BLaER1 treated with 17β-estradiol and CSF1 and Interleukin-3, amounts not matched to agents 10 nM and 100 nM (cell line): ENCODE data around the gene SBNO2.

Source experiments
- H3K27ac ChIP-seq, 11 experiments: shearing (Covaris generic); formaldehyde crosslinking; 2 replicates each; pipeline ENCODE4 v1.8.1; 2022
- H3K27me3 ChIP-seq, 11 experiments: shearing (Covaris generic); formaldehyde crosslinking; 2 replicates each; pipeline ENCODE4 v1.8.1; 2022
- H3K36me3 ChIP-seq, 11 experiments: shearing (Covaris generic); formaldehyde crosslinking; 2 replicates each; pipeline ENCODE4 v1.8.1; 2022
- H3K4me1 ChIP-seq, 10 experiments: shearing (Covaris generic); formaldehyde crosslinking; 2 replicates each; pipeline ENCODE4 v1.8.1; 2022
- H3K4me2 ChIP-seq, 11 experiments: shearing (Covaris generic); formaldehyde crosslinking; 2 replicates each; pipeline ENCODE4 v1.8.1; 2022
- H3K4me3 ChIP-seq, 10 experiments: shearing (Covaris generic); formaldehyde crosslinking; 2 replicates each; pipeline ENCODE4 v1.8.1; 2022
- H3K9ac ChIP-seq, 11 experiments: shearing (Covaris generic); formaldehyde crosslinking; 2 replicates each; pipeline ENCODE4 v1.8.1; 2022
- H3K9me3 ChIP-seq, 11 experiments: shearing (Covaris generic); formaldehyde crosslinking; replicated peaks in 1 of 11; 2 replicates each; pipeline ENCODE4 v1.8.1; 2022
- H4K20me1 ChIP-seq, 11 experiments: shearing (Covaris generic); formaldehyde crosslinking; 2 replicates each; pipeline ENCODE4 v1.8.1; 2022
- Cebpa-rat ChIP-seq, 11 experiments: shearing (Covaris generic); IDR thresholded peaks; 2 replicates each; pipeline ENCODE4 v1.8.1; 2022

SBNO2 gene

DNA sequence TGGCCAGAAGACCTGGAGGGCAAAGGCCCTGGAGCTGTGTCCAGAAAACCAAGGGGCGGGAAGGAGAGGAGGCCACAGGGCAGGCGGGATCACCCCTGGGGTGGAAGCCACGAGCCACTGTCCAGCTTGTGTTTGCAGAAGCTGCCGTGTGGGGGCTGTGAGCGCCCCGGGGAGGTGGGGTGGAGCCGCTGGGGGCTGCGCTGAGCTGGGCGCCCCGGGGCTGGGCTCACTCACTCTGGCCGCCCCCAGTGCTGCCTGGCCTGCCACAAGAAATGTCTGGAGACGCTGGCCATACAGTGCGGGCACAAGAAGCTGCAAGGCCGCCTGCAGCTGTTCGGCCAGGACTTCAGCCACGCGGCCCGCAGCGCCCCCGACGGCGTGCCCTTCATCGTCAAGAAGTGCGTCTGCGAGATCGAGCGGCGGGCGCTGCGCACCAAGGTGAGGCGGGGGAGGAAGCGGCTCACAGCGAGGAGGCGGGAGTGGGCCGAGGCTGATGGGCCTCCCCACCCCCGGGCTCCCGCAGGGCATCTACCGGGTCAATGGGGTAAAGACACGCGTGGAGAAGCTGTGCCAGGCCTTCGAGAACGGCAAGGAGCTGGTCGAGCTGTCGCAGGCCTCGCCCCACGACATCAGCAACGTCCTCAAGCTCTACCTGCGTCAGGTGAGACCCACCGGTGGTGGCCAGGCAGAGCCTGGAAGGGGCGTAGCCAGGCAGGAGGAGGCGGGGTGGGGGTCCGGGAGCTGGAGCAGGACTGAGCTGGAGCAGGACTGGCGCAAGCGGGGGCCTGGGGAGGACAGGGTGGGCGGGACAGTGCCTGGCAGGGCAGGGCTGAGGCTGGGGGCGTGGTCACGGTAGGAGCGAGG, 92.5 kb downstream of the SBNO2 start:
- peak overlapping the region in 1 of 11 experiments; percentile 26; a peak in 1 of 22 replicates for H3K9ac ChIP-seq
- TF ChIP-seq Cebpa-rat (IDR thresholded peaks at IDR 0.05), result no peak

DNA sequence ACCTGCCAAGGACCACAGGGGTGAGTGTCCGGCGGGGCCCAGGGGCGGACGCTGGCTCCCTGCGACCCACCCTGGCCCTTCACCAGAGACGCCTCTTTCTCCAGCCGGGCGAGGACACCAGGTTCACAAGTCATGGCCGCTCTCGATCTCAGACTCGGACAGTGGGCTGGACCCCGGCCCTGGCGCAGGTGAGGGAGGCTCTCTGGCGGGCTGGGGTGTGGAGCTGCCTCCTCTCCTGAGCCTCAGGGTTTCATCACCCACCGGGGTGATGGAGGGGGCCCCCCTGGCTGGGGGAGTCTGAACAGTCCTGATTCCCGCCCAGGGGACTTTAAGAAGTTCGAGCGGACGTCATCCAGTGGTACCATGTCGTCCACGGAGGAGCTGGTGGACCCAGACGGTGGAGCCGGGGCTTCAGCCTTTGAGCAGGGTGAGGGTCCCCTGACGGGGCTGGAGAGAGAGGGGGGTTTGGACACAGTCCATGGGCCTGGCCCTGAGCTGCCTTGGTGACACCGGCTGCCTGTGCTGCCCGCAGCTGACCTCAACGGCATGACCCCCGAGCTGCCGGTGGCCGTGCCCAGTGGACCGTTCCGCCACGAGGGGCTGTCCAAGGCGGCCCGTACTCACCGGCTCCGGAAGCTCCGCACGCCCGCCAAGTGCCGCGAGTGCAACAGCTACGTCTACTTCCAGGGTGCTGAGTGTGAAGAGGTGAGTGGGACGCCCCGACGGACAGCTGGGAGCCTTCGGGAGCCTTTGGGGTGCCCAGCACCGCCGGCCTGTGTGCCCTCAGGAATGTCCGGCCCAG, 93.5 kb downstream of the SBNO2 start:
- Histone ChIP-seq H3K4me2 (no peak overlapping the region), H3K36me3 (peaks cover 89 to 100% (median 94%) of the 10 kb centered on the region in 11 experiments), H3K4me1 (peaks cover 28 to 89% (median 57%) of the 10 kb centered on the region in 10 experiments), H4K20me1 (peaks cover 73 to 100% (median 96%) of the 10 kb centered on the region in 11 experiments), H3K27ac (no peak overlapping the region), H3K9me3 (no peaks in the 10 kb centered on the region), H3K9ac (peak overlapping the region in 2 of 11 experiments; percentile 17 to 26; a peak in 1 of 22 replicates), H3K4me3 (no peak overlapping the region), H3K27me3 (no peaks in the 10 kb centered on the region)
- no peak for TF ChIP-seq Cebpa-rat (IDR thresholded peaks at IDR 0.05)

More for the DNA sequence above, 92.5 kb downstream of the SBNO2 start:
- Histone ChIP-seq H3K4me1 (peaks cover 23 to 89% (median 55%) of the 10 kb centered on the region in 10 experiments), H3K4me2 (peak overlapping the region in 3 of 11 experiments; percentile 4 to 19 (median 12); a peak in 3 of 22 replicates), H4K20me1 (peaks cover 79 to 100% (median 96%) of the 10 kb centered on the region in 11 experiments), H3K27me3 (no peaks in the 10 kb centered on the region), H3K9me3 (no peaks in the 10 kb centered on the region), H3K27ac (no peak overlapping the region), H3K36me3 (peaks cover 89 to 100% (median 94%) of the 10 kb centered on the region in 11 experiments), H3K4me3 (no peak overlapping the region)

DNA sequence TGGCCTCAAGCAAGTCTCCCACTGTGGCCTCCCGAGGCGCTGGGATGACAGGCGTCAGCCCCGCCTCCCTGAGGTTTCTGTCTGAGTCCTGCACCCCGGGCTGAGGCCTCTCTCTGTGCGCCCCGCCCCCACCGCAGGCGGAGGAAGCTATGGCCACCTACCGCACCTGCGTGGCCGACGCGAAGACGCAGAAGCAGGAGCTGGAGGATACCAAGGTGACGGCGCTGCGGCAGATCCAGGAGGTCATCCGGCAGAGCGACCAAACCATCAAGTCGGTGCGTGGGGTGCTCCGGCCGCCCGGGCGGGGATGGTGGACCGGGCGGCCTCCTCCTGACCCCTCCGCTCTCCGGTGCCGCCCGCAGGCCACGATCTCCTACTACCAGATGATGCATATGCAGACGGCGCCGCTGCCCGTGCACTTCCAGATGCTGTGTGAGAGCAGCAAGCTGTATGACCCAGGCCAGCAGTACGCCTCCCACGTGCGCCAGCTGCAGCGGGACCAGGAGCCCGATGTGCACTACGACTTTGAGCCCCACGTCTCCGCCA, 94.4 kb downstream of the SBNO2 start:
- peaks cover 86 to 99% (median 93%) of the 10 kb centered on the region in 11 experiments for H3K36me3 ChIP-seq
- no peak for TF ChIP-seq Cebpa-rat (IDR thresholded peaks at IDR 0.05)
- H3K27ac ChIP-seq, result no peak overlapping the region
- H3K27me3 ChIP-seq, result no peaks in the 10 kb centered on the region
- H3K4me2 ChIP-seq, result no peak overlapping the region
- H3K9ac ChIP-seq, result no peak overlapping the region
- no peaks in the 10 kb centered on the region for H3K9me3 ChIP-seq
- H3K4me1 ChIP-seq, result peaks cover 36 to 88% (median 60%) of the 10 kb centered on the region in 10 experiments
- H4K20me1 ChIP-seq, result peaks cover 73 to 99% (median 94%) of the 10 kb centered on the region in 11 experiments
- H3K4me3 ChIP-seq, result no peak overlapping the region

DNA sequence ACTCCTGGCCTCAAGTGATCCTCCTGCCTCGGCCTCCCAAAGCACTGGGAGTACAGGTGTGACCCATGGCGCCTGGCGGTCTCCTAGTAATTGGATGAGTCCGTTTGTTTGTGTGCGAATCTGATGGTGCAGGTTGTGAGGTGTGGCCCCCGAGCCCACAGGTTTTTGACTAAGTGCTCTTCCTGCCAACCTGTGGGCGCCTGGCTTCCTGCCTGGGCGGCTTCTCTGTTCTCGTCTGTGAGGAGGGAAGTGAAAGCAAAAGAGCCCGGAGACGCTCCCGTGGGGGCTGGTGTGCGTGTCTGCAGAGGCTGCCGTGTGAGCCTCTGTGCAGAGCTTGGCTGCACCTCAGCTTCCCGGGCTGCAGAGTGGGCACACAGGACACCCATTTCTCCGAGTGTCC, 97.1 kb downstream of the SBNO2 start:
- no peak for TF ChIP-seq Cebpa-rat (IDR thresholded peaks at IDR 0.05)
- H4K20me1 ChIP-seq, result peaks cover 70 to 98% (median 93%) of the 10 kb centered on the region in 11 experiments
- peaks cover 88 to 97% (median 93%) of the 10 kb centered on the region in 11 experiments for H3K36me3 ChIP-seq
- H3K9me3 ChIP-seq, result no peaks in the 10 kb centered on the region
- H3K27me3 ChIP-seq, result no peaks in the 10 kb centered on the region
- H3K4me3 ChIP-seq, result peak overlapping the region in 7 of 10 experiments; percentile 13 to 51 (median 30); a peak in 8 of 20 replicates
- H3K4me2 ChIP-seq, result peak overlapping the region; percentile 57 to 96 (median 89)
- peak overlapping the region in 9 of 11 experiments; percentile 42 to 63 (median 52); a peak in 16 of 22 replicates for H3K27ac ChIP-seq
- peaks cover 50 to 90% (median 69%) of the 10 kb centered on the region in 10 experiments for H3K4me1 ChIP-seq
- H3K9ac ChIP-seq, result peak overlapping the region in 6 of 11 experiments; percentile 35 to 61 (median 56); a peak in 9 of 22 replicates

DNA sequence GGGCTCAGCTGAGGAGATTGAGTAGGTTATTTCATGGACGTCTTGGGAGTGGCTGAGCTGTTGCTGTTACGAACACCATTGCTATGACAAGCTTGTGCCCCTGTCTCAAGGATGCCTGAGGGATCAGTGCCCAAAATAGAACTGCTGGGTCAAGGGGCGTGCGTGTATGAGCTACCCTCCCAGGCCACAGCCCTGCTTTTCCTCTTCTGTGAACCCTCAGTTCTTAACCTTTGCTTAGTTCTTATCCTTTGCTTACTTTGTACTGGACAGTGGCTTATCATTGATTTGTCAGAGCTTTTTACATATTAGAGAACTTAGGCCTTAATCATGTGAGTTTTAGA, 98.1 kb downstream of the SBNO2 start:
- peak overlapping the region; percentile 57 to 96 (median 89) for H3K4me2 ChIP-seq
- H3K27me3 ChIP-seq, result no peaks in the 10 kb centered on the region
- H3K9ac ChIP-seq, result peak overlapping the region in 10 of 11 experiments; percentile 9 to 61 (median 45); a peak in 14 of 22 replicates
- H3K4me1 ChIP-seq, result peaks cover 60 to 90% (median 71%) of the 10 kb centered on the region in 10 experiments
- H3K36me3 ChIP-seq, result peaks cover 88 to 97% (median 93%) of the 10 kb centered on the region in 11 experiments
- peak overlapping the region in 9 of 11 experiments; percentile 34 to 63 (median 52); a peak in 15 of 22 replicates for H3K27ac ChIP-seq
- H4K20me1 ChIP-seq, result peaks cover 71 to 98% (median 93%) of the 10 kb centered on the region in 11 experiments
- peak overlapping the region in 3 of 10 experiments; percentile 43 to 57 (median 45); a peak in 4 of 20 replicates for H3K4me3 ChIP-seq
- no peaks in the 10 kb centered on the region for H3K9me3 ChIP-seq
- no peak for TF ChIP-seq Cebpa-rat (IDR thresholded peaks at IDR 0.05)

DNA sequence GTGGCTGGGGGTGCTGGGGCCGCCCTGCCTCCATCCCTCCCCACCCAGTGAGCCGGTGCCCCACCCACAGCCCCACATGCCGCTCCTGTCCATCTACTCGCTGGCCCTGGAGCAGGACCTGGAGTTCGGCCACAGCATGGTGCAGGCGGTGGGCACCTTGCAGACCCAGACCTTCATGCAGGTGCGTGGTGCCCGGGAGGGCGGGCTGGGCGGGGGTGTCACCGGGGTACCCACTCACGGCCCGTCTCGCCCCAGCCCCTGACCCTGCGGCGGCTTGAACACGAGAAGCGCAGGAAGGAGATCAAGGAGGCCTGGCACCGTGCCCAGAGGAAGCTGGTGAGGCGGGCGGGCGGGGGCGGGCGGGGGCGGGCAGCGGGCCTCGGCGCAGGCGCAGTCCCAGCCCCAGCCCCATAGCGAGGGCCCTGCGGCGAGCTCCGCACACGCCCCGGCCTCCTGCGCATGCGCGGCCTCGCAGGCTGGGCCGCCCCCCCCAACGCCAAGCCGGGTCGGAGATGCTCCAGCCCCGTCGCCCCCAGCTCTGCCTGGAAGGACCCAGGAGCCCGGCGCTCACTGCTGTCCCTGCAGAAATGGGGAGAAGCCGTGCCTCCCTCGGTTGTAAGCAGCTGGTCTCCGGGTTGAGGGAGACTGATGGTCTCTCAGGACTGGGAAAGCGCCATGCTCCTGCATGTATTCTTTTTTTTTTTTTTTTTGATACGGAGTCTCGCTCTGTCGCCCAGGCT, 99.4 kb downstream of the SBNO2 start:
- Histone ChIP-seq H3K4me3 (peak overlapping the region in 9 of 10 experiments; percentile 19 to 57 (median 30); a peak in 11 of 20 replicates), H3K4me1 (peaks cover 71 to 90% (median 81%) of the 10 kb centered on the region in 10 experiments), H3K27ac (peak overlapping the region in 8 of 11 experiments; percentile 46 to 61 (median 54); a peak in 13 of 22 replicates), H3K36me3 (peaks cover 88 to 97% (median 93%) of the 10 kb centered on the region in 11 experiments), H3K9me3 (no peaks in the 10 kb centered on the region), H4K20me1 (peaks cover 64 to 98% (median 93%) of the 10 kb centered on the region in 11 experiments), H3K9ac (peak overlapping the region in 10 of 11 experiments; percentile 12 to 61 (median 50); a peak in 14 of 22 replicates), H3K27me3 (no peaks in the 10 kb centered on the region), H3K4me2 (peak overlapping the region; percentile 73 to 97 (median 93))
- no peak for TF ChIP-seq Cebpa-rat (IDR thresholded peaks at IDR 0.05)

DNA sequence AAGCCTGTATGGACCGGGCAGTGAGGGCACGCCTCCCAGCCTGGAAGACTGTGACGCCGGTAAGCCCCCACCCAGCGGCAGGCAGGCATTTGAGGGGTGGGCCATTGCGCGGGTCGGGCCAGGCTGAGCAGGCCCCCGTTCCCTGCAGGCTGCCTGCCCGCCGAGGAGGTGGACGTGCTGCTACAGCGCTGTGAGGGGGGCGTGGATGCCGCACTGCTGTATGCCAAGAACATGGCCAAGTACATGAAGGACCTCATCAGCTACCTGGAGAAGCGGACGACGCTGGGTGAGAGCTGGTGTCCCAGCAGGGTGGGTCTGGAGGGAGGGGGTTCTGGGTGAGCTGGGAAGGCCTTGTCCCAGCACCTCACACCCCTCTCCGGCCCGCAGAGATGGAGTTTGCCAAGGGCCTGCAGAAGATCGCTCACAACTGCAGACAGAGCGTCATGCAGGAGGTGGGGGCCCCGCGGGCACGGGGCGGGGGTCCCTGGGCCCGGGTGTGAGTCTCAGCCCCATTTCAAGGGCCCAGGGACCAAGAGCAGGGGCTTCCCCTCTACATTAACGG, 100.0 kb downstream of the SBNO2 start:
- no peaks in the 10 kb centered on the region for H3K9me3 ChIP-seq
- peak overlapping the region; percentile 69 to 97 (median 75) for H3K4me2 ChIP-seq
- H3K27me3 ChIP-seq, result no peaks in the 10 kb centered on the region
- H3K4me1 ChIP-seq, result peaks cover 78 to 91% (median 87%) of the 10 kb centered on the region in 10 experiments
- peak overlapping the region in 9 of 11 experiments; percentile 12 to 55 (median 38); a peak in 12 of 22 replicates for H3K9ac ChIP-seq
- peak overlapping the region in 6 of 10 experiments; percentile 19 to 57 (median 33); a peak in 7 of 20 replicates for H3K4me3 ChIP-seq
- peak overlapping the region in 5 of 11 experiments; percentile 12 to 45 (median 35); a peak in 5 of 22 replicates for H3K27ac ChIP-seq
- H4K20me1 ChIP-seq, result peaks cover 59 to 97% (median 92%) of the 10 kb centered on the region in 11 experiments; a peak in 21 of 22 replicates
- peaks cover 84 to 97% (median 91%) of the 10 kb centered on the region in 11 experiments for H3K36me3 ChIP-seq
- no peak for TF ChIP-seq Cebpa-rat (IDR thresholded peaks at IDR 0.05)
